ENCODE data around the gene KAT2A. TPM values are rescaled to one million over a fixed set of nuclear protein-coding genes. Genes with fewer than 3 reads are reported as not detected.

Gene KAT2A
- total RNA-seq, 2 donors from 2014 or later: 33.3 to 35.5 TPM

GRCh38 chr17:42067371-42068091, 53.6 kb downstream of the KAT2A start:
- Mint-ChIP-seq H3K36me3 (ENCODE audit: low read depth) (no peaks in the 10 kb centered on the region), H3K4me1 (peaks cover 8% of the 10 kb centered on the region), H3K27me3 (peaks cover 27% of the 10 kb centered on the region), H3K4me3 (no peak overlapping the region), H3K27ac (no peak overlapping the region)
- ATAC-seq (peak; percentile 66), DNase-seq (peak; percentile 56 to 70 (median 57))
- H3K9me3 ChIP-seq (ENCODE audit: control insufficient read depth, low read length, poor library complexity, severe bottlenecking): no peaks in the 10 kb centered on the region

- Mint-ChIP-seq H3K27me3 (peaks cover 31% of the 10 kb centered on the region), H3K4me3 (no peak overlapping the region), H3K27ac (peak overlapping the region; percentile 16), H3K4me1 (peaks cover 8% of the 10 kb centered on the region), H3K36me3 (ENCODE audit: low read depth) (no peaks in the 10 kb centered on the region)
- no peaks in the 10 kb centered on the region for H3K9me3 ChIP-seq (ENCODE audit: control insufficient read depth, low read length, poor library complexity, severe bottlenecking)
- DNase-seq (no peak), ATAC-seq (no peak)
These were observed 56.0 kb downstream of the KAT2A start for GRCh38 chr17:42065201-42065600.

Other genes with a start within 250 kb of the KAT2A start
- gene ACLY, start 202.4 kb downstream of the KAT2A start, total RNA-seq: 10 to 100 TPM; 65.5 to 73.4 TPM
- 1 to 10 TPM; 3.7 to 4.3 TPM for gene ODAD4, start 190.8 kb downstream of the KAT2A start, total RNA-seq
- gene CNP, start 154.6 kb downstream of the KAT2A start, total RNA-seq: 10 to 100 TPM; 21.0 to 23.4 TPM
- 100 to 1,000 TPM; 113 to 124 TPM for gene DNAJC7, start 103.9 kb downstream of the KAT2A start, total RNA-seq
- gene NKIRAS2, start 101.3 kb downstream of the KAT2A start, total RNA-seq: 10 to 100 TPM; 14.3 to 15.6 TPM
- gene C17orf113, start 70.8 kb downstream of the KAT2A start, total RNA-seq: under 1 TPM; 0.65 to 0.85 TPM
- under 1 TPM; 0.16 to 0.20 TPM for gene ZNF385C, start 22.9 kb downstream of the KAT2A start, total RNA-seq
- 10 to 100 TPM; 16.9 to 24.0 TPM for gene DHX58, start 8.7 kb downstream of the KAT2A start, total RNA-seq
- gene HSPB9, start 1.4 kb upstream of the KAT2A start, total RNA-seq: not detected
- 10 to 100 TPM; 74.3 to 97.9 TPM for gene RAB5C, start 33.6 kb upstream of the KAT2A start, total RNA-seq
- gene KCNH4, start 59.8 kb upstream of the KAT2A start, total RNA-seq: under 1 TPM; 0.45 to 0.94 TPM
- not detected for gene HCRT, start 64.1 kb upstream of the KAT2A start, total RNA-seq
- gene GHDC, start 73.1 kb upstream of the KAT2A start, total RNA-seq: 10 to 100 TPM; 12.4 to 13.5 TPM
- gene STAT5B, start 155.0 kb upstream of the KAT2A start, total RNA-seq: 100 to 1,000 TPM; 202 to 225 TPM
- 100 to 1,000 TPM; 153 to 177 TPM for gene STAT5A, start 167.1 kb upstream of the KAT2A start, total RNA-seq